ENCODE results near the gene TLE1.
"Not testable (repeated sequence)": the region's sequence is repeated elsewhere in the genome, so short reads cannot be mapped to it uniquely, and the experiment has no call there.

The TLE1 gene

DNA sequence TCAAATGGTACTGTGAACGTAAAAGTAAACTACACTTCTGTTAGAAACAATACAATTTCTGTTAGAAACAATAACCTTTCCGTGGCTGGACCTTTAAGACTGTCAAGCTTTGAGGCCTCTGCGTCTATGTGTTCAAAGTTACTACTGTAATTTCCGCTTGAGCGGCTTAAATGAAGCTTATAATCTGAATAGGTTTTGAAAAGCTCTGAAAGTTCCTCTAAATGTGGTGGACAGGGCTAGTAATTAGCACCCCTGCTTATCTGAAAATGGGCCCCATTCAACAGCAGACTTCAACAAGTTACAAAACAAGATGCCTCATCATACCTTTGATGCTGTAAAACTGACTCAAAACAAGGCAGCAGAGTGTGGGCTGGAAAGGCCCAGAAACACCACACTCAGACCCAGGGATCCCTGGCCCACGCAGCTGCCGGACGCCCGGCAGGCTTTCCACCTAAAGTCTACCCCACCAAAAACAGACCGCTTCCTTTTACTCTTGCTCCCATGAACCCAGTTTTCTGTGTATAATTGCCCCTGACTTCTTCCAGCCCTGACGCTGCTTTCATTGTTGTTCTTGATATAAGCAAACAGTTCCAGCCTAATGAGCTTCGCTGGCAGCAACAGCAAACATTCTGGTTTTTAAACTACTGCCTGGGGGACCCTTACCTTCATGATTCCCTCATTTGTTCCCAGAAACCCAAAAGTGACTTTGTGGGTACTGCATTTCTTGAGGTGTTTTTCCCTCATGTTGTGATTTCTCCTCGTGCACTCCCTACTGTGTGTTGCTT is 66.7 kb downstream of the TLE1 start:
- no peak for DNase-seq (ENCODE audit: low read depth)

DNA sequence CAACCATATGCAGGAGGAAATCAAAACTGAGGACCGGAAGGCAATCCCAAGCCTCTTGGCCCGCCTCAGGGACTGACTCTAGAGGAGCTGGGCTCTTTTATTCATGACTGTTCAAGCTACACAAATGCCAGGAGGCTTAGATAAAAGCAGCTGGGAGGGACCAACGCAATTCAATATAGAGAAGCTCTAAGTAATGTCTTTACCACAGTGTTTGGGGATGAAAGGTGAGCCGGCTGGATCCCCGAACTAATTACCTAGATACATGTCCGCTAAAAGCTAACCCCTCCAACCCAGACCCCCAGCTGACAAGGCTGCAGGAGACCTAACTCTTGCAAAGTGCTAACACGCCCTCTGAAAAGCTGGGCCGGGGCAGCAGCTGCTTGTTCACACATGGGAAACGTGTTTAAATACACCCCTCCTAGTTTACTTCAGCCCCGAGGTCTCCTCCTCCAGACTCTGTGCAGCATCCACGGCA is 67.5 kb downstream of the TLE1 start:
- no peak for DNase-seq (ENCODE audit: low read depth)

DNA sequence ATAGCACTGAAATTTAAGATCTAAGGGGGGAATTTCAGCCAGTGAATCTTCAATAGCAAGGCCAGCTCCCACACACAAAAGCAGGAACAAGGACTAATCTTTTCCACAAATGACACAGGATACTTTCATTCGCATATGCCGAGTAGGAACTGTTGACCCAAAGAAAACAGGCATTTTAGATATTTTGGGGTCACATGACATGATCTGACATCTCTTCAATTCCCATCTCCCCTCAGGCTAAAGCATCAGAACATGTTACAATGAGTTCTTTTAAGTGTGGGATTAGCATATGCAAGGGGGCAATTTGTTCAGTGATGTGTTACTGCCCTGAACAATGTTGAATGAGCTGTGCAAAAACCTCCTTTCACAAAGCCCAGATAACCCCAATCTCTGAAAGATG is 68.2 kb downstream of the TLE1 start:
- no peak for DNase-seq (ENCODE audit: low read depth)

DNA sequence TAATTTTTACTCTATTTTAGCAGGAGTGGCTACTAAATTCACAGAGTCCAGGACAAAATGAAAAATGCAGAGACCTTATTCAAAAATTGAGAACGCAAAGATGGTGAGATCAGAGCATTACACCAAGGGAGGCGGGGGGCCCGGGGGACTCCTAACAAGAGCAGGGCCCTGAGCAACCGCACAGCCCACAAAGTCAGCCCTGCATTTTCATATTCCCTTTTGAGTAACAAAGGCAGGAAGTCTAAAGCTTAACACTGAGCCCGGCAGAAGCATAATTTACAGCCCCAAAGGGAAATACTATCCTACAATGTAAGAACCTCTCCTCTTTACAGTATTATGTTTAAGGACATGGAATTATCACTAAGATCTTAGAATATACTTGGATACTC is 69.4 kb downstream of the TLE1 start:
- DNase-seq (ENCODE audit: low read depth): no peak

DNA sequence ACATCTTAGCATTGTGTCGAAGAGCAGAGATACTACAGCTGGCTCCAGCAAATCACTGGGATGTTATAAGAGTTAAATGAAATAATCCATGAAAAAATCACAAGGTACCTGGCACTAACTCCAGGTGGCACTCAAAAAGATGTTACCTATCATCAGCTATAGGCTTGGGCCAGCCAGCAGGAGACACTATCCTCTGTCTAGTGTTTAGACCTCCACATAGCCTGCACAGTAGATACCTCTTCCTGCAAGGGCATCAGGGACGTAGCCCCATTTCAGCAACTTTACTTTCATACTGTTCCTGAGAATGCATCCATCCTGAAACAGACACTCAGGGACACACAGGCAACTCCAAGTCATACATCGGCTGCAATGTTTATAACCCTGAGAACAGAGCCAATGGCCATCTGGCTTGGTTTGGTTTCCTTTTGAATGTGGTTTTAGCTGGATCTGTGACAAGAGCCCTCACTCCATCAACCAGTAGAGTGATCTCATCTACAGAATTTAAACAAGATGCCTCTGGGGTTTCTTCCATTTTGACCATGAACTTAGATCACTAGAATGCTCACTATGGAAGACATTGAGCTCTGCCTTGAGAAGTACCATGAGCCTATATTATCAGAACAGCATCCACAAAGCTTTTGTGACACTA is 69.9 kb downstream of the TLE1 start:
- peak; percentile 77 for DNase-seq (ENCODE audit: low read depth)

DNA sequence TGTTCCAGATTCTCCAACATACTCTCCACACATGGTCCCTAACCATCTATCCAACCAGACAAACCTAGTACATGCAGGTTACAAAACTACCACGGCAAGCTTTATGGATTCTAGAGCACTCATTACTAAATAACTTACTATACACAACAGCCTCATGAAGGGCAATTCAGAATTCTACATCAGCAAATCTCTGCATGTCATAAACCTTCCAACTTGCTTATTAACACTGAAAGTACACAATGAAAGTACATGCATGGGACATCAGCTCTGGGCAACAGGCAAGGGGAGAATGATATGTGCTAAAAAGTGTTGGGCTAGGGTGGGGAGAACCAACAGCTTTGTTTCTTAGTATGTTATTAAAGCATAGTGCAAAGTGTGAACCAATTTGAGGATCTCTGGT is 70.4 kb downstream of the TLE1 start:
- DNase-seq (ENCODE audit: low read depth): no peak

DNA sequence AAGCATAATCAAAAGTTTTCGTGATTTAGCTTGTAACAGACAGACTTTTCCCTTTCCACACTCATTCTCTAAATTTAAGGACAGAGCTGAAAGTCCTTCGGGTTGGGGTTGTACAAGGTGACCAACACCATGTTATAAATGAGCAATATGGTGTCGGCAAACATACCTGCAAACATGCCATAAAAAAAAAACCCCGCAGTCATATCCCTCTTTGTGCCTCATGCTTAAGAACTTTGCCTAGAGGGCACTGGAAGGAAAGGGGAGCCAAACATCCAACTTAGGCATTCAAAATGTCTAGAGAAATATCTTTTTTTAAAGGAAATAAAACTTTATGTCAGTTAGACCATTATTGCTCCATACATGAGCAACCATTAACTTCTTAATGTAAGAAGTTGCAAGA is 73.2 kb downstream of the TLE1 start:
- no peak for DNase-seq (ENCODE audit: low read depth)

DNA sequence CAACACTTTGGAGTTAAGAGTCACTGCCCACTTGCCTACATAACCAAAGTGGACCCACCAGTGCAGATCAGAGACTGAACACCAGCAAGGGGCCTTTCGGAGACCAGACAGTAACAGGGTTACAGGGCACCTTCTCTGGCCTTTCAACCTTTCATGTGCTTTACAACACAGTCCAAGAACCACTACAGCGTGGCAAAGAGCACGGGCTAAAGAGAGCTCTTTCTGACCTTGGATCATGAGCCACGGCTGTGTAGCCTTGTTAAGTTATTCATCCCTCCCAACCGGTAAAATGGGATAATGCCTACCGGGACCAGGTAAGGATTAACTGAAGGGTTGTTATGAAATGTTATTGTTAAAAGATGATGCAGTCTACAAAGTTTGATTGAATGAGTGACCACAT is 75.0 kb downstream of the TLE1 start:
- DNase-seq (ENCODE audit: low read depth): no peak

DNA sequence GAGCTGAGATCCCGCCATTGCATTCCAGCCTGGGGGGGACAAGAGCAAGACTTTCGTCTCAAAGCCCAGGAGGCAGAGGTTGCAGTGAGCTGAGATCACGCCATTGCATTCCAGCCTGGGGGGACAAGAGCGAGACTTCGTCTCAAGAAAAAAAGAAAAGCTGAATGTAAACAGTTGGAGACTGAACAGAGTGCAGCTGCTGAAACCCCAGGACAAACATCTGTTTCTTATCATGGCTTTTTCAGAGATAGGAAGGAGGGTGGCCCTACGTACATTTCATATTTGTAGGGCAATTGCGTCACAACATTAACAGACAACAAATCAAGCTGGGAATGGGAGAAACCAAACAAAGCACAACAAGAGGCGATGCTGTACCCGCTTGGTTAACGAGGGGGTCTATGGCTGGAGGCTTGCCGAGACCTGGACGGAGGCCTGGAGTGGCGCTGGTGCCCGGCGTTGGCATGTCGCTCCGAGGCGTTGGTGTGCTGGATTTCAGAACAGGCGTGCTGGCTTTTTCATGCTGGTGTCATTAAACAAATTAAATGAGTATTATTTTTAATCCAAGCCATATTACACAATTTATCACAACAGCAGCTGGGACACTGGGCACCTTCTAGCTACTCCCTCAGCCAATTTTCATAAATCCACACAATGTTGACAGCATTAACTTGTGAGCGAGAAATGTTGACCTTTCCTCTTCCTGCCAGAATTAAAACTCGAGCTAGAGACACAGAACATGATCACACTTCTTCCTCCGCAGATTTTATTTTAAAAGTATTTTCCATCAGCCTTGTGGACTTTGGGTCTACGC is 76.1 kb downstream of the TLE1 start:
- no peak for DNase-seq (ENCODE audit: low read depth)

DNA sequence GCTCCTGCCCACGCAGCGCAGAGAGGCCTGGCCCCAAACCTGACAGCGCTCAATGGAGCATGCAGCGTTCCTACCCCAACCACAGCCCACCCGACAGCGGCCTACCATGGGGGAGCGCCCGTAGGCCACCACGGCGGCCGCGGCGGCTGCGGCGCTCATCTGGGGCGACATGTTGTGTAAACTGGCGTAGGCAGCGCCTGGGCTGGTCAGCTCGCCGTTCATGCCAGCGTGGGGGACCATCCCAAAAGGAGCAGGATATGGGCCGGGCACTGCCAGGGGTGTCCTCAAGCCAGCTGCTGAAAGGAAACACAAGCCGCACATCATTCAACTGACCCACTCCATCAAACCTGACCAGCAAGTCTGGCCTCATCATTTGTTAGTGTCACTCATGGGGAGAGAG is 77.7 kb downstream of the TLE1 start:
- DNase-seq (ENCODE audit: low read depth): no peak

DNA sequence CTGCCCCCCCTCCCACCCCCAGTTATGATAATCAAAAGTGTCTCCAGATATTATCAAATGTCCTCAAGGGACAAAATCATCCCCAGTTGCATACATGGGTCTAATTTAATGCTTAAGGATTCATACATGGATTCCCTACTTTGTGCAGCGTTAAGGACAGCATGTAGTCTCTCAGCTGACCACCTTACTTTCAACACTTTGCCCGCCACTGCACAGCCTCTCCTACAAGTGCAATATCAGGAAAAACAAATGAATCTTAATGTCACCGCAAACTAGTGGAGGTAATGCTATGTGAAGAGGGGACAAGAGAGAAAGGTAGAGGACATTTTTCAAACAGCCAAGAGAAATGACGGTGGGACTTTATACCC is 78.6 kb downstream of the TLE1 start:
- DNase-seq (ENCODE audit: low read depth): no peak

DNA sequence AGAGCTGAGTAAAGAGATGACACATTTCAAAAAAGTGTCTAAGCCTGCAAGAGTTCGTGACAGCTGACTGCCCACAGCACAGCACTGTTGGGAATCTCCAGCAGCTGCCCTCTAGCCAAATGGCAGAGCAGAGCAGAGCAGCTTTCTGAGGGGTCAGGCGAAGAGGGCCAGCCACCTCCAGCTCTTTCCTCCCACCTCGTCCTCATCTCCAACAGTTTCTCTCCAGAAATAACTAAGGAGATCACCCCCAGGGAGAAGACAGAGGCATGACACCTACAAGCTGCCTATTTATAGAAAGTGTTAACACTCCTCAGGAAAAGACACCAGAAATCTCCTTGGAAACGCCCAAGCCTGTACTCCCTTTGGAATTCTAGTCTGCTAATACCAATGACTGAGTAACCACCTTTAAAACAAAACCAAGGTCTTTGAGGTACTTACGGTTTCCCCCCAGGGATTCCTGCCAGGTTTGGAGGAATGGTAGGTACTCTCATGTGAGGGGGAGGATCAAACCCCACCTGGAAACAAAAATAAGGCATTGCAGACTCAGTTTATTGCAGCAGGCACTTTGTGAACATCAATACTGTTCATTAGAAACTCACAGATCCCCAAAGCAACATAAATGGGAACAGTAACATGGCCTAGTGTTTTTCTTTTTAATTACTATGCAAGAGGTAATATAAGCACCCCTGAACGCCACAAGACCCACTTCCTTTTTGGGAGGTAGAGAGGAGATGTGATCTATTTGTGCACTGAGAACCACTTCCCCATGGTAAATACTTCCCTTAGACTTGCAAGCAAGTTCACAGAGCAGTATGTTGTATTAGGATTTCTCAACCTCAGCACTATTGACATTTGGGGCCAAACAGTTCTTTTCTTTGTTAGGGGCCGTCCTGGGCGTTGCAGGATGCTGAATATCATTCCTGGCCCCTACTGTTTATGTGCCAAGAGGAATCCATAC is 79.3 kb downstream of the TLE1 start:
- DNase-seq (ENCODE audit: low read depth): no peak

DNA sequence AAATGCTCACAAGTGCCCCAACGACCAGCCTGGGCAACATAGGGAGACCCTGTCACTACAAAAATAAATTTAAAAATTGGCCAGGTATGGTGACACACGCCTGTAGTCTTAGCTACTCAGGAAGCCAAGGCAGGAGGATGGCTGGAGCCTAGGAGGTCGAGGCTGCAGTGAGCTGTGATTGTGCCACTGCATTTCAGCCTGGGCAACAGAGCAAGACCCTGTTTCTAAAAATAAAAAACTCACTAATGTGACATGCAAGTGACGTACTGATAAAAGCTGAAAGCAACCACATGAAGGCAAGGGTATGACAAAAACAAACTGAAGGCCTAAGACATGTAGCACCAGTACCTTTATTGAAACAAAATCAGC is 81.1 kb downstream of the TLE1 start:
- DNase-seq (ENCODE audit: low read depth): no peak

DNA sequence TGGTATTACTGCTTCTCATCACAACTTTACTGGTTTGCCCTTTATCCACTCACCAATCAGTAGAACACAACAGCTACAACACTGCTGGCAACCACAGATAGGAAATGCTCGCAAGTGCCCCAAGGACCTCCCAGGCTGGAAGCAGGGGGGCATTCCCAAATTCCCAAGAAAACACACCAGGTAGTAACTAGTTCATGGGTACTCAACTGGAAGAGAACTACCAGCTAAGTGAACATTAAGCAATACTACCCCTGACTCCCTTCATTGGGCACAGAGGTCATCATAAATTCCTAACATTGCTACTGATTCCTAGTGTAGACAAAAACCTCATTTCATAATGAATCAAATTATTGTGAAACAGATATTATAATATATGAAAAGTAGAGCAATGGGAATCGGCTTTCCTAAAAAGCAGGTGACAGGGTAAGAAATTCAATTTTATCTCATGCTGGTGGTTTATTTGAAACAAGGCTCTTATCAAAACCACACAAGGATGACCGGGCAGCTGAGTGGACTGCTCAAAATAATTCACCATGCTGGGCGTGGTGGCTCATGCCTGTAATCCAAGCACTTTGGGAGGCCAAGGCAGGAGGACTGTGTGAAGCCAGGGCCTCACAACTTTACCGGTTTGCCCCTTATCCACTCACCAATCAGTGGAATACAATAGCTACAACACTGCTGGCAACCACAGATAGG is 81.6 kb downstream of the TLE1 start:
- no peak for DNase-seq (ENCODE audit: low read depth)

DNA sequence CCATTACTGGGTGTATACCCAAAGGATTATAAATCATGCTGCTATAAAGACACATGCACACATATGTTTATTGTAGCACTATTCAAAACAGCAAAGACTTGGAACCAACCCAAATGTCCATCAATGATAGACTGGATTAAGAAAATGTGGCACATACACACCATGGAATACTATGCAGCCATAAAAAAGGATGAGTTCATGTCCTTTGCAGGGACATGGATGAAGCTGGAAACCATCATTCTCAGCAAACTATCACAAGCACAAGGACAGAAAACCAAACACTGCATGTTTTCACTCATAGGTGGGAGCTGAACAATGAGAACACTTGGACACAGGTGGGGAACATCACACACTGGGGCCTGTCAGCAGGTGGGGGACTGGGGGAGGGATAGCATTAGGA is 83.1 kb downstream of the TLE1 start:
- DNase-seq (ENCODE audit: low read depth): not testable (repeated sequence)

DNA sequence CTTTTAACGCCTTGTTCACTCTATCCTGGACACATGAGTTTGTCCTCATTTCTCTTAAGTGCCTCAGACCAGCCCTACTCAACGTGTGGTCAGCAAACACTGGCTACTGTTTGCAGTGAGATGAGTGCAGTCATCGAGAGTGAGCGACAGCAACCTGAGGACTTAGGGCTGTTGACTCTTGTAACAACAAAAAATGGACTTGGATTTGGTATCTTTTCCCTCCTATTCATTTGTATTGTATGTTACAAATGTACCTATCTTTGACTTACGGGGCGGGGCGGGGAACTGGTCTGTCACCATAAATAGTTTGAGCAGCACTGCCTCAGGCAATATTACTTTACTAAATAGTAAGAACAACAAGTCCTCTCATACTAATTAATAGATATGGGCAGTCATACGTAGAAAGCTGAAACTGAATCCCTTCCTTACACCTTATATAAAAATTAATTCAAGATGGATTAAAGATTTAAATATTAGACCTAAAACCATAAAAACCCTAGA is 84.1 kb downstream of the TLE1 start:
- no peak for DNase-seq (ENCODE audit: low read depth)

DNA sequence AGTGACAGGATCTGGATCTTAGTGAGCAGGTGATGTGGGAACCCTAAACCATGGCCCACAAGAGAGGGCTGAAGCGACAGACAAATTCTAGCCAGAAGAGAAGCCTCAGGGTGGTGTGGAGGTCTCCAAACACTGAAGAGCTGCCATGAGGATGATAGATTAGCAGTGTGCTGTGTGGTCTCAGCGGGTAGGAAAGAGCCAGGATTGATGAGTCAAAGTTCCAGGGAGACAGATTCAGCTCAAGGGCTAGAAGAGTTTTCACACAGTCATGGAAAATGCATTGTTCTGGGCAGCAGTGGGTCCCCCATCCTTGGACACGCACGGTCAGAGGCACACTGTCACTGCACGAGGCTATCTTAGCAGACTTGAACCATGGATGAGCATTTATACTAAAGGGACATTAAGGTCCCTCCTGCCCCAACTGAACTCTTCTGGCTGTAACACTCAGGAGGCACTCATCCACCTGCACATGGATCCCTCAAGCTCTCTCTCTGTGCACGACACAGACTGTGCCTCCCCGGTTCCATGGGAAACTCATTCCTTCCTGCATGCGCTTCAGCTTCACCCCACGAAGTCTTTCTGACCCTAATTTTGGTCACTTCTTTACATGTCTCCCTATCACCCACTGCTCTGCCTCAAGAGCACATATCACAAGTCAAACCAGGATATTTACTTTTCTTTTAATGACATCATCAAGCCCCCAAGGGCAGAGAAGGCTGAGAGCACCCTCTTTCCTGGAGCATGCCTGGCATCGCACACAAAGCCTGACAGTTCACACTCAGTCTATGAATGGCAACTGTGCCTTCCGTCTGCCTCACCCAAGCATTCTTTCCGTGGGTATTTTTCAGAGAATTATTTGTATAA is 84.8 kb downstream of the TLE1 start:
- no peak for DNase-seq (ENCODE audit: low read depth)

DNA sequence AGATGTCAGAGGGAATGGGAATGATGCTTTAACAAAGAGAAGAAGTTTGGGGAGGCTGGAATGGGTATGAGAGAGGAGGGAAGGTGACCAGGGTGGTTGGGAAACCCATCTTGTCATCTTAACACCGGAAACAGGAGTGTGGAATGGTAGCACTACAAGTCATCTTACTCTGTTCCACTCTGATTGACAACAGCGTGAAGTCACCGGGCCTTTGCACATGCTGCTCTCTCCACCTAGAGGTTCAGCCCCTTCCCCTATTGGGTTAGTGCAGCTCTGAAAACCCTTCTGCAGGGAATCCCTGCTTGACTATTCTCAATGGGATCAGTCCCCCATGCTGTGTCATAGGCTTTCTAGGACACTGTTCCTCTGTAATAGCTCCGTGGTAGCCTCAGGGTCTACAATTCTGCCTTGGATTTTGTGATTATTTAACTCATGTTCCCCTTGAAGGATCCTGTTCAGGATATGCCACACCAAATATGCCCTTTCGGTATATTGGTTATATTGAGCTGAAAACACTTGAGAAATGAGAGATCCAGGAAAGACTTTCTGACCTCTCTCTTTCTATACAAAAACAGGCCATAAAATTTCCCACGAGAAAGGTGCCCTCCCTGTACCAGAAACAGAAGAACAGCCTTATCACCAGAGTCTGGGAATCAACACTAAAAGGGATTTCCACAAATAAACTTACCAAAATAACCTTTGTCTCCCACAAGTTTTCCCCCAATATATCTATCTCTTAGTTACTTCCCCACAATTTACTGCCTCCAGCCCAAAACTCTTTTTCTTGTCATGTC is 86.3 kb downstream of the TLE1 start:
- DNase-seq (ENCODE audit: low read depth): no peak
